ENCODE measurements around the gene SPAG5.

SPAG5 gene

DNA sequence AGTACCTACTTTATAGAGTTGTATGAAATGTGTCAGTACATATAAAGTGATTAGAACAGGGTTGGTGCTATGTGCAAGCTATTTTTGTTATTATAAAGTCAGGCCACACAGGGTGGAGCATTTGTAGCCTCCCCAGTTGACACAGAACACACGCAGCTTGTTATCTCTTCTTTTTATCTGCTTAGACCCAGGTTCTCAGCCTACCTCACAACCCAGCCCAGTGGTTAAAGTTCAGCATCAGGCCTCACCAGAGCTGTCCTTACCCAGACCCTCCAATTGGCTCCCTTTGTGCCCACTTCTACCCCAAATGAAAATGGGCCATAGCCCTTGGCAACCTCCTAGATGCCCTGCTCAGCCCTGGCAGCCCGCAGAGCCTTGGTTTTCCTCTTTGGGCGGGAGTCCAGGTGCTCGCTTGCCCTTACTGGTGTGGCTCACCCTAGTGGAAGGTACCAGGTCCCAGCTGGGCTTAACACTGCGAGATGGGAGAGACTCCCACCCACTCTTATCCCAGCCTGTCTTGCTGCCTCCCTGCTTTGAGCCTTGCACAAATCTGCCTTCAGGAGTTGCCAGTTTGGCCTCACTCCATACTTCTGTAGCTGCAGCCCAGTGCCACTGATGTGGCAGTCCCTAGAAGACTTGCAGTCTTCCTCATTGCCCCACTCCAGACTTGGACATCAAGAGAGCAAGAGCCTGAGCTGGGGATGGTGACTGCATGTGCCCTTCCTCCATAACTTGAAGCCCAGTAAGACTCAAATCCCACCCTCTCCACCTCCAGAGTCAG is 26.4 kb downstream of the SPAG5 start:
- no peak for DNase-seq (ENCODE audit: extremely low read depth in 1 of 2, low read depth in 1 of 2)

DNA sequence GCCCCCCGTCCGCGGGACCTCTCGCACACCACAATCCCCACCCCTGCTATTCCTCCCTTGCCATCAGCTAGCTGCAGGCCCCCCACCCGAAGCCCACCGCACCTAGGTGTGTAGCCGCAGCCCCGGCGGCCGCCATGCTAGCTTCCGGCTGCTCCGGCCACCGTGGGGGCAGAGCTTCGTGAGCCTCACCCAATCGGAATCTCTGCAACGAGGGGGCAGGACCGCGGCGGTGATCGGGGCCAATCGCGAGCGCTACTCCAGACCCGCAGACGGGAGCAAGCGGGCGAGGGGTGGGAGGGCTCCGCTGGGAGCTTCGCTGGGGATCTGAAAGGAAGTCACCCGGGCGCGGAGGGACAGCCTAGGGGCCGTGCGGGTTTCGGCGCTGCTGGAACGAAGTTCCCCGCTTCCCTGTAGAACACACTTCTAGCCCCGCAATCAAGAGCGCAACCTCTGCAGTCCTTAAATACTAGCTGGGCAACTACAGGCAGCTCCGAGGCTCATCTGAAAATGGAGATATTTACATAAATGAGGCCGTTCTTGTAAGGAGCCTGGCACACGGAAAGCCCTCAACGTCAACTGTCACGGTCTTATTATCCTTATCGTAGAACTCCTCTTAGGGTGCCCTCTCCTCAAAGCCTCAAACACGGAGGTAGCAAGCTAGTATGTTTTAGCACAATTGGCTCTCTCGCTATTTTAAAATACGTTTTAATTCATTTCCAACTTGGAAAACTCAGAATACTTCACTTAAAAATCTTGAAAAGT is 27.3 kb downstream of the SPAG5 start, which contains the start of gene PIGS:
PIGS (minus strand) TSS at position 164 of the 762 bp plus-strand sequence; CDS start at position 136, 28 bp downstream.
- peak; percentile 89 to 93 for DNase-seq (ENCODE audit: extremely low read depth in 1 of 2, low read depth in 1 of 2)

DNA sequence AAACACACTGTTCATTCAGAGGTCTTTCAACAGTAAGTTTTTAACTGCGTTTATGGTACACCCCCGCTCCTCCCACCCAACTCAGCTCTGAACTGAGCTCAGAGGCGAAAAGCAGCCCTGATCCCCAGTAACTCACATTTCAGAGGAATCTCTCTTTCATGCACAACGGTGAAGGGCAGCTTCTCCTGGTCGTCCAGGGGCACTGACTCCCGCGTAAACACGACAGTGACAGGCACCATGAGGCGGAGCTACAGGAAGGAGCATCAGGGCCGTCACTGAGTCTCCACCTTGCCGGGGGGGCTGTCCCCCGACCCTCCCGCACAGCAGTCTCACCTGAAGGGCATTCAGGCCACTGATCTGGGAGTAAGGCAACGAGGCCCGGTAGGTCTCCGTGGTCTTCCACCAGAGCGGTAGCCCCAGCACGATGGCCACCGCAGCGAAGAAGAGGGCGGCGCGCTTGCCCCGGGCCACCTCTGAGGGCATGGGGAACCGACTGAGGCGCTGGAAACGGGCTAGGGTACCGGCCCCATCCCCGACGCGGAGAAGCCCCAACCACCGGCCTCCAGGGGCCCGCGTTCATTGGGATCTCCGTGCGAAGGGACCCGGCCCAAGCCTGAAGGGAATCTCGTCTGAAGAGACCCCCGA is 28.0 kb downstream of the SPAG5 start:
- no peak for DNase-seq (ENCODE audit: extremely low read depth in 1 of 2, low read depth in 1 of 2)

DNA sequence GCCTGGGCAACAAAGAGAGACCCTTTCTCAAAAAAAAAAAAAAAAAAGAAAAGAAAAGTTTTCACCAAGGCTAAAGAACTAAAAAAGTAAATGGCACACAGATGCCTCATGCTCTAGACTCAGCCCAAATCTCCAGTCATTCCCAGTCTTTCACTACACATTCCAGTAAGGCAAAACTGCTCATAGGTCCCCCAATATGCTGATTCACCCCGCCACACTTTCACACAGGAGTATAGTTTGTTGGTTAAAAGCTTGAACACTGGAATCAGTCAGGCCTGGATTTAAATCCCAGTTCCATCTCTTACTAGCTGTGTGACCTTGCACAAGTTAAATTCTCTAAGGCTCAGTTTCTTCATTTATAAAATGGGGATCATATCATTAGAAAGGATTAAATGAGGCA is 29.4 kb downstream of the SPAG5 start:
- DNase-seq (ENCODE audit: extremely low read depth in 1 of 2, low read depth in 1 of 2): no peak

DNA sequence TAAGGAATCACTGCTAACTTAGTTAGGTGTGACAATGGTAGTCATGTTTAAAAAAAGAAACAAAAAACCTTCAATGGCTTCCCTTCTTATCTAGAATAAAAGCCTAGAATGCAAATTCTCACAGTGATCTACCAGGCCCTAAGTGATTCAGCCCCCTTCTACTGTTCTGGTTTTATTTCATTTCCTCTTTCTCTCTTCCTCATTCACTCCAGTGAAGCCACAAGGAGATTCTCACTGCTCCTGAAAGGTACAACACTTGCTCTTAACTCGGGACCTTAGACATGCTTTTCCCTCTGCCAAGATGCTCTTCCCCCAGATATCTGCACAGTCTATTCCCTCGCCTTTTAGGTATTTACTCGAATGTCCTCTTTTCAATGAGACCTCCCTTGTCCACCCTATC is 31.2 kb downstream of the SPAG5 start:
- DNase-seq (ENCODE audit: extremely low read depth in 1 of 2, low read depth in 1 of 2): no peak

DNA sequence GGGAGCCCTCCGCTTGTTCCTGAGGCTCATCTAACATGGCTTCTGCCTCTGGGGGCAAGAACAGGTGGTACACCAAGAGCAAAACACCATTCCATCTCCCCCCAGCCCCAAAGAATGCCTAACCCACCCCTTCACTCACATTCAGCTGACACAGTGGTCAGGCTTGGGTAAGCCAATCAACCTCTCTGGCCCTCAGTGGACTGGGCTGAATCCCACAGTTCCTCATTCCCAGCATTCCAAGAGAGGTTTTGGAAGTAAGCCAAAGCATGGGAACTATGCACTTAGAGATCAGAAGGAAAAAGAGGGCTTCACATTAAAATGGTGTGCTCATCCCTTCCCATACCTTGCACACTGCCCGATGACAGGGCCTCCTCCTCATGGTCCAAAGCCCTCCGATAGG is 35.4 kb downstream of the SPAG5 start:
- no peak for DNase-seq (ENCODE audit: extremely low read depth in 1 of 2, low read depth in 1 of 2)

DNA sequence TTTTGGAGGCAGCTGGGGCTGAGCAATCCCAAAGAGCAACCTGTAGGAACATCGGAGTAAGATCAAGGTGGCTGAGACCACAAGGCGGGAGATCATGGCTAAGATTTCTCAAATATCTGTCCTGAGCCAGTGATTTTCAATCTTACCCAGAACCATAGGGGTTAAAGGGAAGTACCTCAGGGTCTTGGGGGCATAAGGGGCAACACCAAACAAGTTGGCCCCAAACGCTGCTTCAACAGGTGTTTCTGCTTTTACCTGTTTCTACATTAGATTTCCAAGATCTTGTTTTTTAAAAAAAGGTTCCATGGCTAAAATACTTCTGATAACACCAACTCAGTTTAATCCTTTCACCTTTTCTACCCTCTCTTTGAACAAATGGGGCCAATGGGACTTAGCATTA is 43.8 kb downstream of the SPAG5 start:
- no peak for DNase-seq (ENCODE audit: extremely low read depth in 1 of 2, low read depth in 1 of 2)

DNA sequence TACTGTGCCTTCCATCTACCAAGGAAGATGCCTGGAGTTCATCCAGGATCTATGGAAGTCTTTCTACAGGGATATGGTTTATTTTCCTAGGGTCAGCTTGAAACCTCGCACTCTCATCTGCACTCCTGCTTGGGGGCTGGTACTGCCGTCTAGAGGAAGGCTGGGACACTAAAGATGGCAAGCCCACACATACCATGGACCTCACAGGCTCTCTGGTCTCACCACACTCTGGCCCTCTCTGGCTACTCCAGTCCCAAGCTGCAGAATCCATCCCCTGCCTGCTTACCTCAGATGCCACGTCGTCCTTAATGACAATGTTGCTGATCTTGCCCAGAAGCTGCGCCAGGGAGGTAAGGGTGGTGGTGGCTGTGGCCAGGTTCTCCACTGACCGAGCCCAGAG is 44.3 kb downstream of the SPAG5 start:
- no peak for DNase-seq (ENCODE audit: extremely low read depth in 1 of 2, low read depth in 1 of 2)

DNA sequence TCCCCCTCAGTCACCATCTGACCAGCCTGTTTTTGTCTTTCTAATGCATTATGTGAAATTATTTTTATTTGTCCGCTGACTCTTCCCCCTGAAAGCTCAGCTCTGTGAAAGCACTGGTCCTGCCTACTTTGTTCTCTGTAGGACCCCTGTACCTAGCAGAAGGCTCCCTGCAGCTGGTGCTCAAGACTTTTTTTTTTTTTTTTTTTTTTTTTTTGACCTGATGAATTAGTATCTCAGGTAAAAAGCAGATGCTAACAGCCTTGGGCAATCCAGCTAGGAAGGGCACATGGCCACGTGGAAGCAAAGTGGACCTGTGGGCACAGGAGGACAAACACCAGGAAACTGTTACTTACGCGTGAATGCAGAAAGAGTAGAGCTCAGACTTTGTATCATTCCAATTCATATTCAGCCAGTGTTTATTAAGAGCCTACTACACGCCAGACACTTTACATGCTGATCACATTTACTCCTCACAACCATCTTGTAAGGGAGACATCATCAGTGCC is 45.8 kb downstream of the SPAG5 start:
- DNase-seq (ENCODE audit: extremely low read depth in 1 of 2, low read depth in 1 of 2): no peak

DNA sequence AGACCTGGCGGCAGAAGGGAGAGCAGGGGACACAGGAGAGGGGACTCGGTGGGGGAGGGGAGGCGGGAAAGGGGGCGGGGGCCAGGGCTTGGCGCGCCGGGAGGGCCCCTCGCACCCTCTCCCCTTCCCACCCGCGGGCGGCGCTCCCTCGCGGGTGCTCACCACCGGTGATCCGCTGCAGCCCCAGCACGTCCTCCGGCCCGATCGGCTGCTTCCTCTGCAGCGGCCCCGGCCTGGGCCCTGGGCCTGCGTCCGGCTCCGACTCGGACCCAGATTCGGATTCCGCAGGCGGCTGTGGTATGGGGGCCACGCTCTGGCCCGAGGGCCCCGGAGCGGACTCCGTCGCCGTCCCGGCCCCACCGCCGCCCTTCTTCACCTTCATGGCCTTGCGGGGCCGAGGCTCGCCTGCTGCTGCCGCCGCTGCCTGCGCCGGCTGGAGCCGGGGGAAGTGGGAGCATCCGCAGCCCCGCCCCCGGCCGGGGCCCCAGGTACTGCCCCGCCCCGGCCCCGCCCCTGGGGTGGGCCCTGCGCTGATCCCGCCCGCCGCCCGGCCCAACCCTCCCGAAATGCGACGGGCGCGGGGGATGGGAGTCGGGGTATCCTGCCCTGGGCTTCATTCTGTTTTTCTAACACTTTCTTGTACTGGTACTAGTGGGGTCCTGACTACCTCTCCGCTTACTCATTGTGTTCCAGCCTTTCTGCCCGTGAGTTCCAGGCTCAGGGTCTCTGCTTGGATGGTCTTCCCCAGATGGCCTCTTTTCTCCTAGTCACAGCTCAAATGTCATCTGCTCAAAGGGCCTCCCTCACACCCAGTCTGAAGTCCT is 46.4 kb downstream of the SPAG5 start, which contains the start of gene UNC119:
UNC119 (minus strand) TSS at position 449 of the 824 bp plus-strand sequence; CDS start at position 382, 67 bp downstream.
- DNase-seq (ENCODE audit: extremely low read depth in 1 of 2, low read depth in 1 of 2): peak; percentile 49 to 52

DNA sequence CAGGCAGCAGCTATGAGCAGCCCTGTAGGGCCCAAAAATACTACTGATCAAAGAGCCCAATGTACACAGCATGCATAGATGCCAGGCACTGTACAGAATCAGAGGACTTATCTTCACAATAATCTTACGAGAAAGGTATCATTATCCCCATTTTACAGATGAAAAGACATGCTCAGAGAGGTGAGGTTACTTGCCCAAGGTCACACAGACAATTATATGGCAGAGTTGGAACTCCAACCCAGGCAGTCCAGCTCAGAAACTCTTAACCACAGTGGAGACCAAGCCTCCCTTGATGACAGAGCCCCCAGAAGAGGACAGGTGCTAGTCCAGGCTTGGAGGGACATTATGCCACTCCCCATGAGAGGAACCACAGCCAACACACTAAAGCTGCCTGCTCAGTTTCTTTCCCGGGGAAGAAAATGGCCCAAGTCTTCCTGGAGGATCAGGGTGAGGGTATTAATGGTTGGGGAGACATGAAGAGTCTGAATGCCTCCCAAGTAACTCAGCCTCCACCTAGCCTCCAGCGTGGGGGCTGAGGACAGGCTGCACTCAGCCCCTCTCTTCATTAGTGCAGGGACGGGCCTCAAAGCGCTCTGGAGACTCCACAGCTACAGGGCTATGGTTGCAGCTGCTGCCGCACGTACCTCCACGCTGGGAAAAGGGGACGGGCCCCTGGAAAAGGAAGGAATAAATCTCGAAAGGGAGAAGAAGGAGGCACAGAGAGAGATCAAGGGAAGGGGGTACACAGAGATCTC is 47.2 kb downstream of the SPAG5 start:
- no peak for DNase-seq (ENCODE audit: extremely low read depth in 1 of 2, low read depth in 1 of 2)

DNA sequence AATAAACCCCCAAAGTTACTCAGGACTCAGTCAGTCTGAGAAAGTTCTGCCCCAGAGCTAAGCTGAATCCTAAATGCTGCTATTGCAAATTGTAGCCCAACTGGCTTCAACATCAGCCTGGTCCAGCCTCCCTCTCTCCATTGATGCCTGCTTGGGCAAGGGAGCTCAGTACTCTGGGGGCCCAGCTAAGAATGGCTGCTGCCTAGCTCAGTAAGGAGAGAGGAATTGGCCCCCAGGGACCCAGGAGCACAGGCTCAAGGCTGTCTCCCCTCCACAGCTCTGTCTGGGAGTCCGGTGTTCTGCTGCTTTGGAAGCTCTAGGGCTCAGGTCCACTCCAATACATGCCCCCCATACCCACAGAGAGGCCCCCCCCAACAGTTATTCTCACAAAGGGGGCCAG is 48.0 kb downstream of the SPAG5 start:
- no peak for DNase-seq (ENCODE audit: extremely low read depth in 1 of 2, low read depth in 1 of 2)

DNA sequence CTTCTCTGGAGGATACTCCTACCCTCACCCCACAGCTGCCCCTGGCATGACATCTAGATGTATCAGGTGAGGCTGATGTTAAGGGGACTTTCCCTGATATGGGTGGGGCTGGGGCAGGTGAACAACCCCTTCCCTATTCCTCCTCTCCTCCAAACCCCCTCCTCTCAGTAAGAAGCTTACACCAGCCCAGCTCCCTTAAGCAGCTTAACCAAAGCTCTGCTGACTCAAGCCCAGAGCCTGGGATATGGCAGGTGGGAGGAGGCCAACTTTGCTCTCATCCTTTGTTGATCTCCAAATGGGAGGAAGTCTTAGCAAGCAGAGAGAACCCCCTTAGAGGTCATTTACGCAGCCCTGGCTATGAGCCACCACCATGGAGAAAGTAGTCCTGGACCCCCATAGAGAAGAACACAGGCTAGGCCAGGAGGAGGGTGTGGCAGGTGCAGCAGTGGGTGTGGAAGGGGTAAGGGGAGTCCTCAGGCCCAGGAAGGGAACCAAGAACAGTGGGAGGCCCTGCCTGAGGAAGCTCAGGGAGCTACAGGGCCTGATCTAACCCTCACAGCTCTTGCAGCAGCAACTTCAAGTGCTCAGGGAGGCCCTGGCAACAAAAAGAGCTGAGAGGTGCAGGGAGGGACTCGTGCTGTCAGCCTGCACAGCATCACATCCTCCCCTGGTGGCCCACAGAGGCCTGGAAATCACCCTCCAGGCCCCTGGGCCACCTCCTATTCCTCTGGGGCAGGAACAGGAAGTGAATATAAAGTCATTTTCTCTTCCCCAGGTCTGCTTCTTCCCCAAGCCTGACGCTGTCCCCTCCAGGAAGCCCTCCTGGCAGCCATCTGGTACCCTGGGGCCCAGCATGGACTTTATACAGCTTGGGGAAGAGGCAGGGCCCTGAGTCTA is 49.3 kb downstream of the SPAG5 start:
- DNase-seq (ENCODE audit: extremely low read depth in 1 of 2, low read depth in 1 of 2): peak in 1 of 2 donors; percentile 26

DNA sequence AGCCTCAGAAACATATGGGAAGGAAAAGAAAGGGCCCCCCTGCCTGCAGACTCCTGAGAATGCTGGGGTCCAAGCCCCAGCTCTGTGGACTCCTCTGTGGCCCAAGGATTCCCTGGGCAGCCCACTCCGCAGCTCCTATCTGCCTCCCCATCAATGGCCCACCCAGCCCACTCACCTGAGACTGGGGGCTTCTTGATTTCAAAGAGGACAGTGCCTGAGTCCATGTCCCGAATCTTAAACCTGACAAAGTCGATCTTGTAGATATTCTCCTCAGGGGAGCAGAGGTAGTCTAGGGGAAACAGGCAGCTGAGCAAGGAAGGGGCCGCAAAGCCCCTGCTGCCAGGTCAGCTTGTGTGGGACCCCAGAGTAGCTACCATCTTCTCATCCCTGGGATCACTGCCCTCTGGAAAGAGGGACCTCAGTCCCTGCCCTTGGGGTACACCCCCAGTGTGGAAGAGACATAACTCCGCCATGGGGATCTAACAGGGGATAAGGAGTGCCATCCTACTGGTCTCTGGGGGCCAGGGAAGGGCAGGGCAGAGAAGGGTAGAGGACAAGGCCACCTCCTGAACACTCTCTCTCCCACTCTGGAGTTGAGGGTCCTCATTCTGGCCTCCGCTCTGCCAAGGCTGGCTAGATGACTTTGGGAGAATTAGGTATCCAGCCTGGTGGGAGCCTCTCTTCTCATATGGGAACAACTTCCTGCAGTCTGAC is 50.3 kb downstream of the SPAG5 start:
- DNase-seq (ENCODE audit: extremely low read depth in 1 of 2, low read depth in 1 of 2): no peak

DNA sequence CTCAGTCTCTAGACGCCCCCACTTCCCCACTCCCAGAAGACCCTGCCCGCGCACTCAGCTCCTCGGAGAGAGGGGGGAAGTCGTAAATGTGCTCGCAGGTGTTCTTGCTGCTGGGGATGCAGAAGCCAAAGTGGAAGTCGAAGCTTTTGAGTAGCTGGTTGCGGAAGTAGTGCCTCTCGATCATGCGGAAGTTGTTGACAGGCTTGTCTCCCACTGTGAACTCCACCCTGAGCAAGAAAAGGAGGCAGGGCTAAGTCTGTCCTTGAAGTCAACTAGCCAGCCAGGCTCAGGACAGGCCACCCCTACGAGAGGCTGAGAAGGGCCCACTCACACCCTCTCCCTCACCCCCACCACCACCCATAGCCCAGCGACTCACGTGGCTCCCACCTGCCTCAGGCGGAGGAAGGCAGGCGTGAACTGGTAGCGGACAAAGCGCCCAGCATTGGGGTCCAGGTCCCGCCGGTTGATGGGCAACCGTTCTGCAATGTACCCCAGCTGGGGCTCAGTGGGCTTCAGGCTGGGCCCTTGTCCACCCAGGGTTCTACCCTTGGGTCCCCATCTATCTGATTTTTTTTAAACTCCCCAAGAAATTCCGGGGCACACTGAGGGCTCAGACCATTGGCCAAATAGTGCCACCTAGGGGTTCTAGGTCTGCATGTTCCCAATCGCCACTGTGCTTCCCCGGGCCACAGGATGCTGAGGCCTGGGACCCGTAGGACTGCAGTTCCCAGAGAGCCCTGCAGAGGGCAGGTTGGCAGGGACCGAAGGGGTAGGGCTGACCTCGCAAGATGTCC is 51.0 kb downstream of the SPAG5 start:
- DNase-seq (ENCODE audit: extremely low read depth in 1 of 2, low read depth in 1 of 2): peak; percentile 39 to 67

DNA sequence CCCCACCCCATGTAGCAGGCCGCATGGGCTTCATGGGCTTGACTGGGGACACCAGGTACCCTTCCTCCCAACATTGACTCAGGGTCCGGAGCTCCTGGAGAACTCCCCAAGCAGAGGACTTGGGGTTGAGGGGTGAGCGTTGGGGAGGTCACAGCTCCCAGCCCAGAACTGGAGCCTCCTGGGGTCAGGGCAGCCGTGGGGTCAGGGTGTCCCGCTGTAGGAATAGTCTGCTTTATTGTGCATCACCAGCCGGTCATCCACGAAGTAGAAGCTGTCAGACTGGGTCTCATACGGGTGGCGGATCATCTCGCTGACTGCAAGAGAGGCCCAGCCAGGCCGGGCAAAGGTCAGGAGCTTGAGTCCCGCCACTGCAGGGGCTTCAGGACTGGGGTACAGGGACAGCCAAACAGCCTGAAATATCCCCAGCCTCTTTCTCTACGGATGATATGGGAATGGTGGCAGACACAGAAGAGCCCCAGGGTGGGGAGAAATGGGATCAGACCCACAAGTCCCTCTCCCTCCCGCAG is 51.7 kb downstream of the SPAG5 start:
- no peak for DNase-seq (ENCODE audit: extremely low read depth in 1 of 2, low read depth in 1 of 2)

DNA sequence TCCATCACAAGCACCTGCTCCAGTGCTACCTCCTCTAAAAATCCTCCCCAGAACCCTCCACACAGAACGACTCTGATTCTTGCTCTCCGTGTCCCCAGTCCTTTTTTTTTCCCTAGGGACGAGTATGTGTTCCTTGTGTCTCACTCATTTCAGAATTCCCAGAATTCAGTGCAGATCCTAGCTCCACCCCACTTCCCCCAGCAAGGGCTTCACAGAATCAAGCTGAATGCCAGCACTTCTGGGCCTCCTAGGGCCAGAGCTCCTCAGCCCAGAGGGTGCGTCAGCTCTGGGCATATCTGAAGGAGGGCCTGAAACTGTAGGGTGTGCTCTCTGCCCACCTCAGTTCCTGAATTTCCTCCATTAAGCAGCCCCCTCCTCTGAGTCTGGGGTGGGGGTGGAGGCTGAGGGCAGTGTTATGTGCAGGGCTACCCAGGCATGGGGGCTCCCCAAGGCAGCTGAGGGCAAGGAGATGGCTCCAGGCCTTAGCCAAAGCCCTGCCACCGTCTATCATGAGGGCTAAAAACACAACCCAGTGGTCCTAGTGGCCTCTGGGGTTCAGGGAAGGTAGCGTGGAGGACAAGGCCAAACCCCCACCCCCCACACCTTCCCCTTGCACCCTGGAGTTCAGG is 52.9 kb downstream of the SPAG5 start:
- DNase-seq (ENCODE audit: extremely low read depth in 1 of 2, low read depth in 1 of 2): no peak

All from stimulated activated CD8-positive, alpha-beta memory T cell treated with anti-CD3 and anti-CD28 coated beads, Interleukin-7, amount 100 ng/mL, for 48 hours (primary cell).